ENCODE data around the gene TBC1D22B.

GRCh38 chr6:37209461-37210205 lies 47.9 kb upstream of the TBC1D22B start:
- TF ChIP-seq CTCF (conservative IDR thresholded peaks at IDR 0.05; ENCODE audit: low read depth, low read length), result no peak
- no peak for TF ChIP-seq EZH2 (IDR thresholded peaks at IDR 0.05; ENCODE audit: borderline replicate concordance, low read depth, low read length, poor library complexity, severe bottlenecking)

All from A673 (cell line).